ENCODE measurements around the gene IVL.
A peak's percentile ranks its signal among the peaks of the same experiment; 100 is the strongest.

The IVL gene, protein sequence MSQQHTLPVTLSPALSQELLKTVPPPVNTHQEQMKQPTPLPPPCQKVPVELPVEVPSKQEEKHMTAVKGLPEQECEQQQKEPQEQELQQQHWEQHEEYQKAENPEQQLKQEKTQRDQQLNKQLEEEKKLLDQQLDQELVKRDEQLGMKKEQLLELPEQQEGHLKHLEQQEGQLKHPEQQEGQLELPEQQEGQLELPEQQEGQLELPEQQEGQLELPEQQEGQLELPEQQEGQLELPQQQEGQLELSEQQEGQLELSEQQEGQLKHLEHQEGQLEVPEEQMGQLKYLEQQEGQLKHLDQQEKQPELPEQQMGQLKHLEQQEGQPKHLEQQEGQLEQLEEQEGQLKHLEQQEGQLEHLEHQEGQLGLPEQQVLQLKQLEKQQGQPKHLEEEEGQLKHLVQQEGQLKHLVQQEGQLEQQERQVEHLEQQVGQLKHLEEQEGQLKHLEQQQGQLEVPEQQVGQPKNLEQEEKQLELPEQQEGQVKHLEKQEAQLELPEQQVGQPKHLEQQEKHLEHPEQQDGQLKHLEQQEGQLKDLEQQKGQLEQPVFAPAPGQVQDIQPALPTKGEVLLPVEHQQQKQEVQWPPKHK

DNA sequence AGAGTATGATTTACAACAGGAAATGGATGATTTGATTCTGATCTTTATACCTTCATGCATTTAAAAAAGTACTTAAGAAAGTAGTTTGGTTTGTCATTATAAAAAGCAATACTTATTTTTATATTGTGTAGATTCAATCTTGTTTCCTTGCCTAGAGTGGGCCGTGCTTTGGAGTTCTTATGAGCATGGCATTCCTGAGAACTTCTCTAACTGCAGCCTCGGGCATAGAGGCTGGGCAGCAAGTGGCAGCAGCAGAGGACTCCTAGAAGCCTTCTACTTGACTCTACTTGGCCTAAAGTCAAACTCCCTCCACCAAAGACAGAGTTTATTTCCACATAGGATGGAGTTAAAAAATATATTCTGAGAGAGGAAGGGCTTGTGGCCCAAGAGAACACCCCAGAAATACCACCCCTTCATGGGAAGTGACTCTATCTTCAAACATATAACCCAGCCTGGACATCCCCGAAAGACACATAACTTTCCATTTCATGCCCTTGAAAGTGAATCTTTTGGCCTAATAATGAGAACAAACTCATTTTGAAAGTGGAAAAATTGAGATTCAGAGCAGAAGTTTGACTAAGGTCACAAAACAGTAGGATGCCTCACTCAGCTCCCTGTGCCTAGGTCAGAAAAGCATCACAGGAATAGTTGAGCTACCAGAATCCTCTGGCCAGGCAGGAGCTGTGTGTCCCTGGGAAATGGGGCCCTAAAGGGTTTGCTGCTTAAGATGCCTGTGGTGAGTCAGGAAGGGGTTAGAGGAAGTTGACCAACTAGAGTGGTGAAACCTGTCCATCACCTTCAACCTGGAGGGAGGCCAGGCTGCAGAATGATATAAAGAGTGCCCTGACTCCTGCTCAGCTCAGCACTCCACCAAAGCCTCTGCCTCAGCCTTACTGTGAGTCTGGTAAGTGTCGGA is at the start of gene IVL:
Gene IVL, plus strand, starts transcription at position 861 of the 916 bp plus-strand sequence. CDS start 1,252 bp downstream, outside the sequence.
- peak; percentile 1 for DNase-seq (ENCODE audit: low read depth)

DNA sequence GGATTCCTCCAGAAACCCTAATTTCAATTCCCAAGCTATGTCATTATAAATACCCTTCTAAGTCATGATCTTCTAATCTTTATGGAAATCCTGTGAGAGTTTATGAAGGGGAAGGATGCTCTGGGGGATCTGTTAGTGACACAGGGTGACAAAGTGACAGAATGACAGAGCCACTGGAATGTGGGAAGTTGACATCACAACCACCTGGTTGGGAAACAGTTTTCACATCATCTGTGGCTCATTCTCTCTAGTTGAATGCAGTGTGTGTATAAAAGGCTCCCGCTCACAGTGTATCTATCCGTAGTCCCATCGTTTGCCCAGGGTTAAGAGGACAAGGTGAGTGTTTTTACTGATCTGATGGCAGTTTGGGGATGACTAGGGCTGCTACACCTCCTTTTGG is 48.6 kb upstream of the IVL start, which contains the start of gene LCE7A:
Gene LCE7A, plus strand, starts transcription at position 301 of the 400 bp plus-strand sequence. CDS start 702 bp downstream, outside the sequence.
- DNase-seq (ENCODE audit: low read depth) = no peak

DNA sequence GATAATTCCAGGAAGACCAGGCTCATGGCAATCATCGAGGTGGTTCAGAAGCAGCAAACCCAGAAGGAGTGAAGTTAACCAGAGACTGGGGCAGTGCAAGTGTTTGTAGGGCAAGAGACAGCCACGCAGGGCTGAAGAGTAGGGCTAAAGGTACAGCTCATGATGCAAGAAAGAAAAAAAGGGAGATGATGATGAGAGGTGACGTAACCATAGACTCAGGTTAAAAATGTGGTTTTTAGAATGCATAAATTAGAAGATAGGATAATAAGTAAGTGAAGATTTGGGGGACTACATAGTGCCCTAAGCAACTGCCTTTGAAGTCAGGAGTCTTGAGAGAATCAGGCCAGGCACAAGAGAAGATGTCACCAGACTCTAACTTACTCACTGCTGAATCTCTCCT is 48.2 kb upstream of the IVL start:
- DNase-seq (ENCODE audit: low read depth) = no peak

DNA sequence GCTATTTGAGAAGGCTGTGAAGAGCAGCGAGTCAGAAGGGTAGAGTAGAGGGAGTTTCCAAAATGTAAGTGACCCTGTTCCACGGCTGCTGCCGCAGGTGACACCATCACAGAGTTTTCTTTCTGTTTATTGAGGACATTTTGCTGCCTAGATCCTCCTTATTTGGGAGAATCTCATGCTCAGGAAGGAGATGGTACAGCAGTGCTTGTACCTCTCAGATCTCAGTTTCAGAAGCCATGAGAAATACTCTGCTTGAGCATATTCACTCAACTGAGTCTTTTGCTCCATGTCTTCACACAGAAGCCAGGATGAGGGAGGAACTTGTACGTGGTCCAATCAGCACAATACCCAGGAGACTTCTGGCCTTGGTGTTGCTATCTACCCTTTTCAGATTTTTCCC is 47.0 kb upstream of the IVL start:
- DNase-seq (ENCODE audit: low read depth) = no peak

DNA sequence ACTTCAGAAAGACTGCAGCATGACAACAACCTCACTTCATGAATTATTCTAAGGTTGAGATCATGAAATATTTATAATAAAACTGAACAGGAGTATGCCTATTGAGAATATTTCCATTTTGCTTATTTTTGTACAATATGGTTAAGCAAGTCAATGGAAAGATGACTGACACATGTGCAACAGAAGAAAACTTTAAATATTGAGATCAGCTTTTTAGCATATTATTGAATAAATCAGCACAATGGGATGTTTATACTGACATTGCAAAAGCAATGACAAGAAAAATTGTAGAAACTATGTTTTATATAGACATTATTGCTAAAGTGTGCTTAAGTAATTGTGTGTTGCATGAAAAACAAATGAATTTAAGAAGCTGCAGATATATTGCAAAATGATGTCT is 43.9 kb upstream of the IVL start:
- no peak for DNase-seq (ENCODE audit: low read depth)

DNA sequence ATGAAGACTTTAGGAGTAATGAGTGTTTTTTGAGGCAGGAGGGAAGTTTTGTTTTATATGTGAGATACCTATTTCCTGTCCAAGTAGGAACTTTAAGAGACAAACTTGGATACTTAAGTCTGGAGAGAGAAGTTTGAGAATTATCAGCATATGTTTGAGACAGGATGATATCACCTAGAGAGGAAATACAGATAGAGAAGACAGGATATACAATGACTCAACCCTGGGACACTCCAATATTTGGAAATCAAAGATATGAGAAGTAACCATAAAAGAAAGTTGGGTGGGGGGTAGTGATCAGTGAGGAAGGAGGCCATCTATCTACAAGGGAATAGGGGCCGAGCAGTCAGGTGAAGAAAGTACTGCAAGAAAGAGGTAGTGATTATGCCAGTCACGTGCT is 42.0 kb upstream of the IVL start:
- no peak for DNase-seq (ENCODE audit: low read depth)

DNA sequence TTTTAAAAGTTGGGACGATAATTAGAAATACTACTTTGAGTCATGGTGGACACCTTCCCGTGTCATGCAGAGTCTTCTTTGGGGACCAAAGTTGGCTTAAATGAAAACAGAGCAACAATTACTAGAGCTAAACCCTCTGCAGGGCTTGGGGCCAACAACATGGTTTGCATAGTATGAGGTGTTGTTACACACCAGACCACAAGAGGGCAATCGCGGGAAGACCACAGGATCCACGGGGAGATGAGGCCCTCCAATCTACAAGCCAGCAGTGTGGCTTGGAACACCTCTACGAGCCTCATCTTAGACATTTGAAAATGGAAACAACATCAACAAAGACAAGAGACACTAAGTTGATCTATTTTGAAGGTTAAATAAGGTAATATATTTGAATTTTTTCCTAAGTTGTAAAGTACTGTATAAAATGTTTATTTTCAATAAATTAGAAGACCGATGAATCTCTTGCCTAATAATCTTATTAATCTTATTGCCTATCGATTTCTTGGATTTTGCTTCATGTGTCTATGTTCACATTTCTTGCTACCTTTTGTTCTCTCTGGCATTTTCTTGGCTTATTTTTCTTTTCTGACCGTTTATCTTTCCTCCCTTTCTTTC is 38.4 kb upstream of the IVL start:
- DNase-seq (ENCODE audit: low read depth) = peak; percentile 36

DNA sequence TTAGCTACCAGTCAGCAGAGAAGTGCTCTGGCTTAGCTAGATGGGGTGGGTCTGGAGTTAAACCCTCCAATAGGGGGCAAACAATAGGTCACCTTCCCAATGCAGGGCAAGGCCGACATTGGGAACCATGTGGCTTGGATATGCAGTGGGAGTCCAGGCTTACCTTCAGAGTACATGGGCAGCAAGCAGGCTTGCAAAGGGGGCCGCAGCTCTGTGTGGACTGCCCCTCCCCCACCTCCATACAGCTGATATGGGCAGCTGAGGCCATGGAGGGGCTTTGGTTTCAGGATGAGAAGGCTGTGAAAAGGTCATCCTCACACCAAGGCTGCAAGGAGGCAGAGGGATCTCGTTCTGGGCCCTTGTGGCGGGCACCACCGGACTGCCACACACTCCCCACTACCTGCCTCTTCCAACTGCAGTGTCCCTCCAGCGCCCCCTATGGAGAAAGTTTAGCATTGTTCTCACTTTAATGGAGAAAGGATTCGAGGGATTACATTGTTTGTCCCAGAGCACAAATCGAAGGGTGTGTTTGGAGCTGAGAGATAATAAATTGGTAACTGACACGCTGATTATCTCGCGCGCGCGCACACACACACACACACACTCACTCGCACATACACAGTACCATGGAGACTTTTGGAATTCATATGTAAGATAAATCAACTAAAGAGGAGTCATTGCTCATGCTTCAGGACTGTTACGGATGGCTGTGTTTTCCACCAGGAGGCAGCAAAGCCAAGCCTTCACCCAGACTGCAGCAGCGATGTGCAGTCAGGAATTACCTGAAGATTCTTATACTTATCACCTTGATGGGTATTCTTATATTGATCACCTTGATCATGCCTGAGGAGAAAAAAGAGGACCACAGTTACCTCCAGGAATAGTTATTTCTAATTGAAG is 37.3 kb upstream of the IVL start:
- DNase-seq (ENCODE audit: low read depth) = peak; percentile 12

DNA sequence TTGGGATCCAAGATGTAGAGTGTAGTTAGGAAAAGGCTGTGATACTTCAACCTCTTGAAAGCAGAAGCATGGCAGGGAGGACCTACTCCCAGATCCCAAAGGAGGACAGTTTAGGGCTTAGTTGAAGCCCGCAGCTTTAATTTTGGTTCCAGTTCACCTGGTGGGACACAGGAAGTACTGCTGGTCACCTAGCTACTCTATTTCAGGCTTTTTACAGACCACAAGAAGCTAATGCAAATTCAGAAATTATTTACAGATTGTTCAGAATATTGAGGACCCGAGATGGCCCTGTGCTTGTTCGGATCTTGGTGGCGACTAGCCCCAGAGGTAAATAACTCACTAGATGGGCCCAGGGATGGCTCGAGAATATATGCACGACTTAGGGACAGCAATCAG is 36.6 kb upstream of the IVL start:
- no peak for DNase-seq (ENCODE audit: low read depth)

DNA sequence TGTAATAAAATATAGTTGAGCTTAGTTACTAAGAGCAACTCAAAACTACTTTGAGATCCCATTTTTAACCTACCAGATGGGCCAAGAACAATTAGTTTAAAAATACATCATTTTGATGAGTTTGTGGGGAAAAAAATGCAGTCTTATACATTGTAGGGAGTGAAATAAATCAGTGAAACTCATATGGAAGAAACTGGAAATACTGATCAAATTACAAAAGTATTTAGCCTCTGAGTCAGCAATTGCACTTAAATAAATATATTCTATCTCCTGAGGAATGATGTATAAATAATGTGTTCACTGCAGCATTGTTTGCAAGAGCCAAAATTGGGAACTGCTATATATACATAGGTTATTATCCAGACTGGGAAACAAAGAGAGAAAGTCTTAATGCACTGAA is 34.9 kb upstream of the IVL start:
- DNase-seq (ENCODE audit: low read depth) = no peak

DNA sequence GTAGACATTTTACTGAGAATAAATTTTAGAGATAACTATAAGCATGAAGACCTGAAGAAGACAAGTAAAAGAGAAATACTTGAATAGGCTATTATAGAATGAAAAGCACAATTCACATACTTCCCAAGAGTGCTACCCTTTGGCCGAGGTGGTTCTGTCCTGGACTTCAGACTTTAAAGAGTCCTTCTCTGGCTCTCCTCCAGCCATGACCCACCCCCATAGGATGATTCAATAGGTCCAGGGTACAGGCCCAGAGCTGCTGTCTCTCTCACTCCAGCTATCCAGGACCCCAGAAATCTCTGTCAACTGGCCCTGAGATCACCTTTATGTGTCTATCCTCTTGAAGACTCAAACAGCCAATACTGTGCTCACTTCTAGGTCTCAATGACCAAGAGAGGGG is 31.5 kb upstream of the IVL start:
- no peak for DNase-seq (ENCODE audit: low read depth)

DNA sequence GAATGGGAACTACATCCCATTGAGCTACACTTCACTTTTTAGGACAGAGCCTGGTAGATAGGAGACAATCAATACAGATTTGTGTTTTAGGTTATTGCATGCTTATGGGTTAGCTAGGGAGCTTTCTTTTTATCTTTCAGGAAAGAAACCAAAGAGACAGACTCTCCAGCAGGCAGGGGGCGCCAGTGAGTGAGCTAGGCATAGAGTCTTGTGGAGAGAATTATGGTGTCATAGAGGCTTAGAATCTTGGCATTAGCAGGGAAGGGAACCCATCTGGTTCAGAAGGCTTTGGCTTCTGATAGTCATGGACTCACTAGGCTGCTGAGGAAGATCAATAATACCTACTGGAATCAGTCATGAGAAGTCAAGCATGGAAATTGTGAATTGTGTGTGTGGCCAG is 30.3 kb upstream of the IVL start, which contains the start of gene SMCP:
Gene SMCP, plus strand, starts transcription at position 281 of the 400 bp plus-strand sequence. CDS start 6,101 bp downstream, outside the sequence.
- no peak for DNase-seq (ENCODE audit: low read depth)

DNA sequence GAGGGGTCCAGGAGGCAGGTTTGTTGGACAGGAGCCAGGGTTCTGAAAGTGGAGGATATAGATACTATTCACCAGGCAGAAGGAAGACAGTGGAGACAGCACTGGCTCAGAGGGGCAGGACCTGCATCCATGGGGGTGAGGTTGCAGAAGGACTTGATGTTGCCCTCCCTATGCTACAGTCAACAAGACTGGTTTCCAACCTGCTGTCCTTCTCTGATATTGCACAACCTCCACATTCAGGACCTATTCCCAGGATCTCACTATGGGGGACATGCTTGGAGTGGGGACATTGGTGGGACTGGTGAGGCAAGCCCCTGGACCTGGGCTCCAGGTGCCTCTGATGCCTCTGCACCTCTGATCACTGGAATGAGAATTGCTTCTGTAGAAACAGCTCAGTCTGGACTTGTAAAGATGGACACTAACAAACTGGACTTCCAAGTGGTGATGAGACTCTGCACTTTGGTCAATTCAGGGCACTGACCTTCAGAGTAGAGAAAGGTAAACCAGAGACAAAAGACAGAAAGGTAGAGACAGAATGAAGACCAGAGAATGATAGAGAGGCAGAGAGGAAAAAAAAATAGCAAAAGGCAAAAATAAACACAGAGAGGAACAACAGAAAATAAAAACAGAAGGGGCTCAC is 28.7 kb upstream of the IVL start:
- no peak for DNase-seq (ENCODE audit: low read depth)

DNA sequence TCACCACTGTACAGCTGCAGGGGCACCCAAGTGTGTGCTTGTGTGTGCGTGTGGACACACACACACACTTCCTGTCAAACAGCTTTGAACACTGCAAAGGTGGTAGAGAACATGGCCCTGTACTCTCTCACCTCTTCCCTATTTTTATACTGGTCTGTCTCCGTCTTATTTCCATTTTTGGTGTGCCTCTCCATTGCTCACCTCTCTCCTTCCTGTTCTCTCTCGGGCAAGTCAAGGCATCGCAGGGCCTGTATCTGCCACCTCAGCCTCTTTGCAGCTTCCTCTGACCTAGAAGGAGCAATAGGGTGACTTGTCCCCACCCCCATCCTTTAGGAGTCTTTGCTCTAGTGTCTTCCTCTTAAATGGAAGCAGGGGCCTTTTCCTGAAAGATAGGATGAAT is 28.0 kb upstream of the IVL start:
- no peak for DNase-seq (ENCODE audit: low read depth)

DNA sequence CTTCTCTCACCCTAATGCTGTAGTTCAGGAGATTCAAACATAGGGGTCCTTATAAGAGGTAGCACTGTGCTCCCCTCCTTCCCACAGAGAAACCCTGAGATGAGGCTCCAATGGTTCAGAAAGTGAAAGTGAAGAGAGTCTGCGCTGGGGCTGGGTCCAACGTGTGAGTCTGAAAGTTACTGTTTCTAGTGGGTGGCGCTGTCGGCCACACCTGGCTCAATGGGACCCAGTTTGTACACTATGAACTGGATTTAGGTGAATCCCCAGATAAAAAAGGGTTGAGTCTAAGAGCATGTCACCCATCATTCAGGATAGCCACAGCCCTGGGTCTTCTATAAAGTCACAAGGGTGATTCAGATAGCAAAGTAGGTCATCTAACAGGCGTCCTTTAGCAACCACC is 27.4 kb upstream of the IVL start:
- no peak for DNase-seq (ENCODE audit: low read depth)

DNA sequence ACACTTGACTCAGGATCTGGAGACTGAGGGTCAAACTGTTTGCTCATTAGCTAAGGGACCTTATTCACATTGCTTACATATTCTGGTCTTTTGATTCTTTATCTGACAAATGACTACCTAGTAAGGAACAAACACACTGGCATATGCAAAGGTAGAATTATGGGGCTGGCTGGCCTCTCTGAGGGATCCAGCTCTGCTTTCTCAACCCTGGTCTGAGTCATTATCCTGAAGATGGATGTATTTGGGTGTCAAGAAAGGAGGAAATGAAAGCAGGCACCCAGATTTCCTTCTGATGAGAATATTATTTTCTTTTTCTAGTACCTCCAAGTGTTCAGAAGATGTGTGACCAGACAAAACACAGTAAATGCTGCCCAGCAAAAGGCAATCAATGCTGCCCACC is 24.3 kb upstream of the IVL start:
- DNase-seq (ENCODE audit: low read depth) = no peak

DNA sequence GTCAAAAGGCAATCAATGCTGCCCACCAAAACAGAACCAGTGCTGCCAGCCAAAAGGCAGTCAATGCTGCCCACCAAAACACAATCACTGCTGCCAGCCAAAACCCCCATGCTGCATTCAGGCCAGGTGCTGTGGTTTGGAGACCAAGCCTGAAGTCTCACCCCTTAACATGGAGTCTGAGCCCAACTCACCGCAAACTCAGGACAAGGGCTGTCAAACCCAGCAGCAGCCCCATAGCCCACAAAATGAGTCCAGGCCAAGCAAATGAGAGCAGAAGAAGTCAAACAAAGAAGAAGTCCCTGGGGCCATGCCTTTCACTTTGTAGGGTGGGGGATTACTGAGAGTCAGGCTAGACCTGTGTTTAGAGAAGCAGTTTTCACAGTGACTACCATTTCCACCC is 23.8 kb upstream of the IVL start:
- no peak for DNase-seq (ENCODE audit: low read depth)

DNA sequence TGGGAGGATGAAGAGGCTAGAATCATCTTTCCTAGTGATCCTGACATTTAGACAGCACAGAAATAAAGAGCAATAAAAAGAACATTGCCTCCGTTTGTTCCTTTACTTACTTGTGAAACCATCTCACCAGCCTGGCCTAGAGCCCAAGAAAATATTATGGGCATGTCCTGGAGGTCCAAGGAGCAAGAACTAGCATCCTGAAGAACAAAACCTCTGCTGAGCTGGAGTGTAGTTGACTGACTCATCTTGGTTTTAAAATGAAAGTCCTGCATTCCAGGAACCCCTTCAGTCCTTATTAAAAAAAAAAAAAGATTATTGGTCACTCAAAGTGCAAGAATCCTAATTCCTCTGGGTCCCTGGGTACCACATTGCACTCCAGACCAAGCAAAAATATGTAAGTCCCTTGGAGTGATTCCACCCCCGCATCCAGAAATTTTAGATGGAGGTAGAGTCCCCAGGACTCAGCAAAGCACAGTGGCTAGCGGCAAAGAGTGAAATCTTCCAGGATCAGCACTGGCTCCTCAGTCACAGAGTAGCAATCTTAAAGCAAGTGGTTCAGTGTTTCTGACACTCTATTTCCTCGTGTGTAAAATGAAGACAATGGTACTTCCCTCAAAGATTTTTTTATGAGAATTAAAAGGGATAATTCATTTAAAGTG is 23.3 kb upstream of the IVL start:
- no peak for DNase-seq (ENCODE audit: low read depth)

DNA sequence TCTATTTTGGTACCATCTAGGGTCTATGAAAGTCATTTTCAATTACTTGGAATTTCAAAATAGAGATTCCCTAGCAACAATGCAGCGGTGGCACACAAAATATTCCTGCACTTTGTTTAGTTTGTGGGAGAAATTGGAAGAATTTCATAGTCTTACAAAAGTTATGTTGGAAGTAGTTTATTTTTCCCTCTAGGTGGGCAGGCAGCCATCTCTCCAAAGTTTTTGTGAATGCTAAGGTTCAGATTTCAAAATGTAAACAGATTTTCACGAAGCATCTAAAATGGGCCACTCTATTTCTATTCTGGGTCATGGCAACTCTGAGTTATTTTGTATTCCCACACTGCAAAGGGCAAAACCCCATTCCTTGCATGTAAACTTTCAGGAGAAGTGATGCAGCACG is 22.3 kb upstream of the IVL start:
- DNase-seq (ENCODE audit: low read depth) = no peak

All from amniotic epithelial cell (primary cell).